Measurements from ENCODE around the gene PPFIBP2. TPM values are rescaled to one million over a fixed set of nuclear protein-coding genes. Genes with fewer than 3 reads are reported as not detected.
A peak's percentile ranks its signal among the peaks of the same experiment; 100 is the strongest.

Gene PPFIBP2
- total RNA-seq, 4 donors from 2014 or later = 8.0 to 26.5 (median 11.3) TPM

- no peaks in the 10 kb centered on the region for H3K4me1 ChIP-seq
- no peak for TF ChIP-seq POLR2A (IDR thresholded peaks at IDR 0.05)
- TF ChIP-seq POLR2AphosphoS5 (IDR thresholded peaks at IDR 0.05) = no peak
- TF ChIP-seq, protein P1, sequence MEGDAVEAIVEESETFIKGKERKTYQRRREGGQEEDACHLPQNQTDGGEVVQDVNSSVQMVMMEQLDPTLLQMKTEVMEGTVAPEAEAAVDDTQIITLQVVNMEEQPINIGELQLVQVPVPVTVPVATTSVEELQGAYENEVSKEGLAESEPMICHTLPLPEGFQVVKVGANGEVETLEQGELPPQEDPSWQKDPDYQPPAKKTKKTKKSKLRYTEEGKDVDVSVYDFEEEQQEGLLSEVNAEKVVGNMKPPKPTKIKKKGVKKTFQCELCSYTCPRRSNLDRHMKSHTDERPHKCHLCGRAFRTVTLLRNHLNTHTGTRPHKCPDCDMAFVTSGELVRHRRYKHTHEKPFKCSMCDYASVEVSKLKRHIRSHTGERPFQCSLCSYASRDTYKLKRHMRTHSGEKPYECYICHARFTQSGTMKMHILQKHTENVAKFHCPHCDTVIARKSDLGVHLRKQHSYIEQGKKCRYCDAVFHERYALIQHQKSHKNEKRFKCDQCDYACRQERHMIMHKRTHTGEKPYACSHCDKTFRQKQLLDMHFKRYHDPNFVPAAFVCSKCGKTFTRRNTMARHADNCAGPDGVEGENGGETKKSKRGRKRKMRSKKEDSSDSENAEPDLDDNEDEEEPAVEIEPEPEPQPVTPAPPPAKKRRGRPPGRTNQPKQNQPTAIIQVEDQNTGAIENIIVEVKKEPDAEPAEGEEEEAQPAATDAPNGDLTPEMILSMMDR (IDR thresholded peaks at IDR 0.05) = no peak
- TF ChIP-seq EP300 (IDR thresholded peaks at IDR 0.05) = no peak
- no peaks in the 10 kb centered on the region for H3K36me3 ChIP-seq
- H3K27me3 ChIP-seq = no peaks in the 10 kb centered on the region
- ATAC-seq = peak; percentile 72
- WGBS, 2 donors (ENCODE audit: low coverage in 1 of 2) = 63 to 100% methylated on average over 1 to 2 of the region's 4 CpGs
- H3K9me3 ChIP-seq = no peaks in the 10 kb centered on the region
- no peak overlapping the region for H3K27ac ChIP-seq
- H3K4me3 ChIP-seq = no peak overlapping the region
Measured at GRCh38 chr11:7495882-7496551, 17.8 kb upstream of the PPFIBP2 start.

GRCh38 chr11:7498193-7498592, 15.6 kb upstream of the PPFIBP2 start:
- TF ChIP-seq POLR2A (IDR thresholded peaks at IDR 0.05) (no peak), EP300 (IDR thresholded peaks at IDR 0.05) (no peak), POLR2AphosphoS5 (IDR thresholded peaks at IDR 0.05) (no peak)
- TF ChIP-seq, protein P1 (IDR thresholded peaks at IDR 0.05) = no peak
- 81 to 89% methylated on average over 4 of the region's 4 CpGs for WGBS, 2 donors (ENCODE audit: low coverage in 1 of 2)
- Histone ChIP-seq H3K9me3 (no peaks in the 10 kb centered on the region), H3K4me1 (no peaks in the 10 kb centered on the region), H3K27ac (no peak overlapping the region), H3K36me3 (no peaks in the 10 kb centered on the region), H3K4me3 (no peak overlapping the region), H3K27me3 (no peaks in the 10 kb centered on the region)
- no peak for ATAC-seq

DNA sequence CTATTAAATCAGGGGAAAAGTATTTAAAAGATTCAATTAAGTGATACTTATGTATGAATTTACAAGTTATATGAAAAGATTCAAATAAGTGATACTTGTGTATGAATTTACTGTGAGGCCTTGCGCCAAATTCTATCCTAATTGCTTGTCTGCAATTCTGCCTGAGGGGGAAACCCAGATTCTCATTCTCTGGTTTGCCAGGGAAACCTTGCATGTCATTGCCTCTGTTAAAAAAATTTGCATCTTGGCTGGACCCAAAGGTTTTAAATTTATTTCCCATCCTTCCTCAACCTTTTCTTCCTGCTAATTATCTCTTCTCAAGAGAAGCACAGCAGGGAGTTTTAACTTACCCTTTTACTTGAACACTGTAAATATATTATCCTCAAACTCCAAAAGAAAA, 14.7 kb upstream of the PPFIBP2 start:
- Histone ChIP-seq H3K4me3 (no peak overlapping the region), H3K4me1 (no peaks in the 10 kb centered on the region), H3K27me3 (no peaks in the 10 kb centered on the region), H3K27ac (no peak overlapping the region), H3K9me3 (no peaks in the 10 kb centered on the region), H3K36me3 (no peaks in the 10 kb centered on the region)
- 100% methylated on average over 1 of the region's 1 CpG for WGBS, 2 donors (ENCODE audit: low coverage in 1 of 2)
- TF ChIP-seq, protein P1 (IDR thresholded peaks at IDR 0.05) = no peak
- TF ChIP-seq POLR2A (IDR thresholded peaks at IDR 0.05) = no peak
- TF ChIP-seq POLR2AphosphoS5 (IDR thresholded peaks at IDR 0.05) = no peak
- TF ChIP-seq EP300 (IDR thresholded peaks at IDR 0.05) = no peak
- ATAC-seq = no peak

DNA sequence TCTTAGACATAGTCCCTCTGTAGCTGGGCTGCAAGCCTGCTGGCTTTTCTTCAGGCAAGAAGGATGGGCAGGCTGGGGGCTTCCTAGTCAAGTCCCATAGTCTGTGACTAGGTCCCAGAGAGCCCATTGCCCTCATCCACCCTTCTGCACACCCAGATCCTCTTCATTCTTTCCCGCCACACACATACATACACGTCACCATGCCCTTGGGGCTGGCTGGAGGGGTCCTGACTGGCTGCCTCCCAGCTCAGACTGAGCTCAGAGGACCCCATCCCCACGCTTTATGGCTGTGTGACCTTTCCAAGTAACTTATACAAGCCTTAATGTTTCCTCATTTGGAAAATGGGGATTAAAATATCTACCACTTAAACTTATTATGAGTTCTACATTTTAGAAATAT, 13.5 kb upstream of the PPFIBP2 start:
- WGBS, 2 donors (ENCODE audit: low coverage in 1 of 2) = 74 to 100% methylated on average over 2 to 3 of the region's 3 CpGs
- no peaks in the 10 kb centered on the region for H3K9me3 ChIP-seq
- no peak overlapping the region for H3K4me3 ChIP-seq
- no peaks in the 10 kb centered on the region for H3K4me1 ChIP-seq
- no peak overlapping the region for H3K27ac ChIP-seq
- ATAC-seq = no peak
- TF ChIP-seq POLR2AphosphoS5 (IDR thresholded peaks at IDR 0.05) (no peak), POLR2A (IDR thresholded peaks at IDR 0.05) (no peak), EP300 (IDR thresholded peaks at IDR 0.05) (no peak)
- TF ChIP-seq, protein P1 (IDR thresholded peaks at IDR 0.05) = no peak
- no peaks in the 10 kb centered on the region for H3K27me3 ChIP-seq
- H3K36me3 ChIP-seq = peaks cover 0 to 3% of the 10 kb centered on the region in 2 donors

- peak; percentile 31 for ATAC-seq
- 81% methylated on average over 3 of the region's 3 CpGs; no CpG with 5 or more reads in 1 of the 2 donors for WGBS, 2 donors (ENCODE audit: low coverage in 1 of 2)
Measured at GRCh38 chr11:7501251-7501650, 12.5 kb upstream of the PPFIBP2 start.

More at GRCh38 chr11:7501251-7501650, 12.5 kb upstream of the PPFIBP2 start:
- Histone ChIP-seq H3K9me3 (no peaks in the 10 kb centered on the region), H3K27me3 (no peaks in the 10 kb centered on the region), H3K27ac (no peak overlapping the region), H3K36me3 (peaks cover 0 to 3% of the 10 kb centered on the region in 2 donors), H3K4me1 (no peaks in the 10 kb centered on the region), H3K4me3 (no peak overlapping the region)
- TF ChIP-seq, protein P1 (IDR thresholded peaks at IDR 0.05) = no peak
